Neural progenitor cell (in vitro differentiated cells): Measurements from ENCODE around the gene VARS2.

Experiments
- EZH2phosphoT487 ChIP-seq: fragments of 200-600 bp; sonication (generic); IDR thresholded peaks from 2 replicates; pipeline ENCODE4 v1.6.1; 2017; ENCODE audit warnings: antibody characterized with exemption
- TF ChIP-seq, protein P1 (sequence below): fragments of 200-600 bp; sonication (generic); IDR thresholded peaks from 2 replicates; pipeline ENCODE4 v1.5.1; 2017; ENCODE audit warnings: antibody characterized with exemption, mild to moderate bottlenecking

DNA sequence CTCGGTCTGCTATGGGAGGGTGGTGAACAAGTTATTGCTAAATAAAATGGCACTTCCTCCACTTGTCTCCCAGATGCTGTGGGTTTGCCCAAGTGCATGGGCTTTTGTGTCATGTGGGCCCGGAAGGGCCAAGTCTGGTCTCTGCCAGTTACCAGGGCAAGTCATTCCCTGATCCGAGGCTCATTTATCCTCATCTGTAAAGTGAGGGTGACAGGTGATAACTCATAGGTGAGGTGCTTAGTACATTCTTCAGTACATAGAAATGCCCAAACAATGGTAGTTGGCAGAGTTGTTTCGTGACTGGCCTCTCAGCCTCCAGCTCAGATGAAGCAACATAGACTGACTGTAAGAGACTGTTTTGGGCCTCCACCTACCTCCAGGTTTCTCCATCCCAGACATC, 24.7 kb downstream of the VARS2 start:
- TF ChIP-seq, protein P1, sequence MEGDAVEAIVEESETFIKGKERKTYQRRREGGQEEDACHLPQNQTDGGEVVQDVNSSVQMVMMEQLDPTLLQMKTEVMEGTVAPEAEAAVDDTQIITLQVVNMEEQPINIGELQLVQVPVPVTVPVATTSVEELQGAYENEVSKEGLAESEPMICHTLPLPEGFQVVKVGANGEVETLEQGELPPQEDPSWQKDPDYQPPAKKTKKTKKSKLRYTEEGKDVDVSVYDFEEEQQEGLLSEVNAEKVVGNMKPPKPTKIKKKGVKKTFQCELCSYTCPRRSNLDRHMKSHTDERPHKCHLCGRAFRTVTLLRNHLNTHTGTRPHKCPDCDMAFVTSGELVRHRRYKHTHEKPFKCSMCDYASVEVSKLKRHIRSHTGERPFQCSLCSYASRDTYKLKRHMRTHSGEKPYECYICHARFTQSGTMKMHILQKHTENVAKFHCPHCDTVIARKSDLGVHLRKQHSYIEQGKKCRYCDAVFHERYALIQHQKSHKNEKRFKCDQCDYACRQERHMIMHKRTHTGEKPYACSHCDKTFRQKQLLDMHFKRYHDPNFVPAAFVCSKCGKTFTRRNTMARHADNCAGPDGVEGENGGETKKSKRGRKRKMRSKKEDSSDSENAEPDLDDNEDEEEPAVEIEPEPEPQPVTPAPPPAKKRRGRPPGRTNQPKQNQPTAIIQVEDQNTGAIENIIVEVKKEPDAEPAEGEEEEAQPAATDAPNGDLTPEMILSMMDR: no peak
- TF ChIP-seq EZH2phosphoT487: no peak
